IMR-90 (cell line): ENCODE results near the gene ERCC6. TPM values are rescaled to one million over a fixed set of nuclear protein-coding genes. Genes with fewer than 3 reads are reported as not detected.

Source experiments
- ATAC-seq: fragments of 200-7000 bp; cut with Tn5 transposase; 2 replicates; pipeline ENCODE4 v1.9.1; 2020; ENCODE audit warnings: low read depth, mild to moderate bottlenecking, moderate library complexity
- BruUV-seq: library from RNA; stranded (reverse); fragments of 400-500 nt; replicated peaks from 2 replicates; lab custom pipeline; 2021; lab: Mats Ljungman, UMichigan
- CTCF ChIA-PET: fragments of 300-600 bp; formaldehyde crosslinking; extraction: SDS; loops from one replicate; lab custom pipeline; 2021; ENCODE audit warnings: antibody characterized with exemption; lab: Yijun Ruan, JAX
- POLR2A ChIA-PET: fragments of 300-600 bp; sonication (Branson Sonifier 250); formaldehyde crosslinking; loops from one replicate; lab custom pipeline; 2022; ENCODE audit warnings: antibody characterized with exemption; ENCODE audit not compliant: unreplicated experiment; lab: Charles Lee
- DNase-seq: peaks from one replicate; pipeline ENCODE4 v3.0.0; 2013
- H2AFZ ChIP-seq: replicated peaks from 2 replicates; pipeline ENCODE3; 2013; ENCODE audit warnings: low read length, mild to moderate bottlenecking; ENCODE audit not compliant: poor library complexity
- H2AK5ac ChIP-seq: 2 replicates; pipeline ENCODE4 v1.6.1; 2013; ENCODE audit warnings: low read depth, low read length, inconsistent platforms
- H2AK9ac ChIP-seq: replicated peaks from 2 replicates; pipeline ENCODE3; 2013; ENCODE audit warnings: mild to moderate bottlenecking, low read depth, low read length, moderate library complexity; ENCODE audit not compliant: poor library complexity
- H2BK120ac ChIP-seq: 2 replicates; pipeline ENCODE4 v1.6.1; 2013; ENCODE audit warnings: low read depth, low read length, inconsistent platforms
- H2BK15ac ChIP-seq: 3 replicates; pipeline ENCODE4 v1.6.1; 2013; ENCODE audit warnings: low read depth, low read length, inconsistent platforms
- H2BK20ac ChIP-seq: 2 replicates; pipeline ENCODE4 v1.6.1; 2013; ENCODE audit warnings: low read depth, mild to moderate bottlenecking, inconsistent platforms, low read length, moderate library complexity
- H2BK5ac ChIP-seq: 2 replicates; pipeline ENCODE4 v1.6.1; 2013; ENCODE audit warnings: mild to moderate bottlenecking, low read depth, low read length, inconsistent platforms; ENCODE audit not compliant: poor library complexity, severe bottlenecking
- H3K14ac ChIP-seq: replicated peaks from 2 replicates; pipeline ENCODE4 v1.6.1; 2013; ENCODE audit warnings: low read depth, low read length, inconsistent platforms
- H3K18ac ChIP-seq: 2 replicates; pipeline ENCODE4 v1.6.1; 2013; ENCODE audit warnings: low read depth, low read length, control low read depth
- H3K23ac ChIP-seq: 2 replicates; pipeline ENCODE4 v1.6.1; 2013; ENCODE audit warnings: low read depth, low read length, inconsistent platforms
- H3K27ac ChIP-seq: 2 replicates; pipeline ENCODE4 v1.5.1; 2013; ENCODE audit warnings: mild to moderate bottlenecking, control low read depth, low read length; ENCODE audit not compliant: insufficient read depth
- H3K27me3 ChIP-seq: 2 replicates; pipeline ENCODE4 v1.6.1; 2013; ENCODE audit warnings: low read length; ENCODE audit not compliant: control insufficient read depth, insufficient read depth
- H3K36me3 ChIP-seq: 2 replicates; pipeline ENCODE4 v1.6.1; 2013; ENCODE audit warnings: low read length, mixed read lengths; ENCODE audit not compliant: control insufficient read depth, insufficient read depth
- H3K4ac ChIP-seq: 2 replicates; pipeline ENCODE4 v1.6.1; 2013; ENCODE audit warnings: low read depth, low read length, inconsistent platforms
- H3K4me1 ChIP-seq: 2 replicates; pipeline ENCODE4 v1.6.1; 2013; ENCODE audit warnings: low read length, mixed read lengths; ENCODE audit not compliant: control insufficient read depth, insufficient read depth
- H3K4me2 ChIP-seq: 2 replicates; pipeline ENCODE4 v1.6.1; 2013; ENCODE audit warnings: low read depth, mild to moderate bottlenecking, control low read depth, low read length, moderate library complexity
- H3K4me3 ChIP-seq: 2 replicates; pipeline ENCODE4 v1.5.1; 2013; ENCODE audit warnings: low read depth, mild to moderate bottlenecking, control low read depth, low read length, moderate library complexity; ENCODE audit not compliant: insufficient read depth
- H3K56ac ChIP-seq: 2 replicates; pipeline ENCODE4 v1.6.1; 2013; ENCODE audit warnings: low read length, inconsistent platforms; ENCODE audit not compliant: insufficient read depth; ENCODE audit errors: extremely low read depth
- H3K79me1 ChIP-seq, 2 experiments: 2 replicates each; pipeline ENCODE4 v1.6.1; 2013; ENCODE audit warnings: low read length in 2 of 2, inconsistent platforms in 1 of 2, low read depth in 1 of 2
- H3K9ac ChIP-seq: 2 replicates; pipeline ENCODE4 v1.6.1; 2013; ENCODE audit warnings: low read depth, low read length, control low read depth
- H3K9me1 ChIP-seq: 2 replicates; pipeline ENCODE4 v1.6.1; 2013; ENCODE audit warnings: low read length, inconsistent platforms; ENCODE audit not compliant: insufficient read depth
- H3K9me3 ChIP-seq: 2 replicates; pipeline ENCODE4 v1.6.1; 2013; ENCODE audit warnings: low read length; ENCODE audit not compliant: control insufficient read depth, insufficient read depth
- H4K20me1 ChIP-seq: 2 replicates; pipeline ENCODE4 v1.6.1; 2013; ENCODE audit warnings: low read length, inconsistent platforms; ENCODE audit not compliant: insufficient read depth
- H4K5ac ChIP-seq: 2 replicates; pipeline ENCODE4 v1.6.1; 2013; ENCODE audit warnings: mild to moderate bottlenecking, low read depth, low read length, control low read depth
- H4K8ac ChIP-seq, 2 experiments: 2 replicates each; pipeline ENCODE4 v1.6.1; 2013; ENCODE audit warnings: low read depth in 2 of 2, low read length in 2 of 2, control low read depth in 1 of 2, inconsistent platforms in 1 of 2
- H4K91ac ChIP-seq: 2 replicates; pipeline ENCODE4 v1.6.1; 2013; ENCODE audit warnings: low read depth, low read length, inconsistent platforms; ENCODE audit not compliant: insufficient read depth
- BHLHE40 ChIP-seq: fragments of 150-350 bp; IDR thresholded peaks from 2 replicates; pipeline ENCODE4 v1.6.1; 2016; ENCODE audit warnings: mild to moderate bottlenecking, low read depth, low read length
- CEBPB ChIP-seq: IDR thresholded peaks from 2 replicates; pipeline ENCODE4 v1.6.1; 2012; ENCODE audit warnings: low read depth, low read length, improper control_type of control experiment
- CHD1 ChIP-seq: IDR thresholded peaks from 2 replicates; pipeline ENCODE4 v1.6.1; 2012; ENCODE audit warnings: low read depth, low read length, improper control_type of control experiment
- FOS ChIP-seq: fragments of 150-350 bp; IDR thresholded peaks from 2 replicates; pipeline ENCODE4 v1.6.1; 2016; ENCODE audit warnings: low read depth, low read length
- NFE2L2 ChIP-seq: fragments of 150-350 bp; IDR thresholded peaks from 2 replicates; pipeline ENCODE4 v1.6.1; 2016; ENCODE audit warnings: low read depth, mild to moderate bottlenecking, low read length
- POLR2A ChIP-seq: IDR thresholded peaks from 2 replicates; pipeline ENCODE4 v1.6.1; 2012; ENCODE audit warnings: mild to moderate bottlenecking, low read depth, low read length
- RAD21 ChIP-seq: IDR thresholded peaks from 2 replicates; pipeline ENCODE4 v1.6.1; 2012; ENCODE audit warnings: low read length, improper control_type of control experiment
- RCOR1 ChIP-seq: IDR thresholded peaks from 2 replicates; pipeline ENCODE4 v1.6.1; 2012; ENCODE audit warnings: mild to moderate bottlenecking, low read length, improper control_type of control experiment; ENCODE audit not compliant: insufficient replicate concordance
- WGBS, 2 experiments: methylation state at CpG; one replicate each; pipeline versions ENCODE4 v1.1.5 to v1.1.7; 2013; ENCODE audit warnings: missing lambda C conversion rate in 2 of 2; ENCODE audit not compliant: insufficient read length in 1 of 2; ENCODE audit errors: extremely low coverage in 2 of 2; 5-methylcytosine and 5-hydroxymethylcytosine counted together
- dilution Hi-C: fragments of 300-500 bp; cut with HindIII; formaldehyde crosslinking; loops from one replicate; pipeline ENCODE4 v1.14.3; 2018; ENCODE audit warnings: low sequenced_read_pairs; ENCODE audit not compliant: unreplicated experiment
- in situ Hi-C: fragments of 300-500 bp; cut with MboI; formaldehyde crosslinking; loops from 3 replicates; pipeline ENCODE4 v1.14.3; 2019; ENCODE audit warnings: low sequenced_read_pairs, inconsistent platforms, mixed read lengths
- intact Hi-C: fragments of 100-400 bp; cut with micrococcal nuclease; formaldehyde crosslinking; loops from 2 replicates; pipeline ENCODE4 v1.10.0; 2022
- polyA plus RNA-seq, 3 experiments: library from polyadenylated mRNA; depleted of rRNA; stranded (reverse); fragments of >200 nt; gene quantifications; 2 replicates each; pipeline ENCODE4 v1.2.3, GENCODE V29; 2012; ENCODE audit warnings: low replicate concordance in 1 of 3
- total RNA-seq: library from RNA; depleted of rRNA; stranded (reverse); fragments of >200 nt; gene quantifications from 2 replicates; pipeline ENCODE4 v1.2.3, GENCODE V29; 2012
- TF ChIP-seq, protein P1 (sequence below): conservative IDR thresholded peaks from 2 replicates; pipeline ENCODE4 v1.5.1; 2012; ENCODE audit warnings: mild to moderate bottlenecking, low read depth, low read length, improper control_type of control experiment

ERCC6 gene
- total and polyA plus RNA-seq, 2 of the 4 experiments (the other 2 are of a cell fraction) = 7.3 to 14.9 TPM

DNA sequence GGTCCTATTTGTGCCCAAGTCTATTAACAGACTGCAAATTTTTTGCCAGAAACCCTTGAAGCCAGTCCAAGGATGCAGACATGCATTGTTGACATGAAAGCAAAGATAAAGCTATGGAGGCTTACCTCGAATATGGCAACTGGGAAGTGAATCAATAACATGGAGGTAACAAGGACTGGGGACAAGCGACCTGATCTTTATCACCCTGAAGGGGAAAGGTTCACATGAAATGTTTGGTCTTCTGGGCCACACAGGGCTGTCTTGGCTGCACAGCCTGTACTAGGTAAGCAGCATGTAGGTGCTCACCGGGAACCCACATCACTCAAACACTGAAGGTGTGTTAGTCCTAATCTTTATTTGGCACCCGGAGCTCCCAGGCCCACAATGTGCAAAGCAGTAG, 17.9 kb downstream of the ERCC6 start:
- Histone ChIP-seq H3K4me1 (no peaks in the 10 kb centered on the region), H2AK9ac (no peak overlapping the region), H2AK5ac (no peak overlapping the region), H4K91ac (no peak overlapping the region), H3K4me2 (no peak overlapping the region), H3K36me3 (peaks cover 14% of the 10 kb centered on the region), H3K4ac (no peak overlapping the region), H3K23ac (no peak overlapping the region), H3K56ac (no peak overlapping the region), H3K9ac (no peak overlapping the region), H2BK5ac (no peak overlapping the region), H3K9me1 (peaks cover 3% of the 10 kb centered on the region; the same call in 1 of the 2 replicates), H3K27ac (no peak overlapping the region), H2AFZ (no peak overlapping the region), H3K79me1 (no peaks in the 10 kb centered on the region; a peak in 2 of 4 replicates), H4K8ac (no peak overlapping the region), H3K14ac (no peak overlapping the region), H4K20me1 (no peaks in the 10 kb centered on the region), H3K18ac (no peak overlapping the region), H2BK15ac (no peak overlapping the region), H3K4me3 (no peak overlapping the region), H2BK20ac (no peak overlapping the region), H2BK120ac (no peak overlapping the region), H3K27me3 (no peaks in the 10 kb centered on the region), H3K9me3 (no peaks in the 10 kb centered on the region), H4K5ac (no peak overlapping the region)
- no TSS peak for BruUV-seq
- dilution Hi-C loops (no loop called here), in situ Hi-C loops (loop anchor here (25.0 kb wide), 1 partner anchor 959 kb away; no protein-coding TSS in a partner anchor), intact Hi-C loops (no loop called here)
- TF ChIP-seq NFE2L2 (no peak), POLR2A (no peak), CEBPB (no peak), FOS (no peak), RAD21 (no peak), RCOR1 (no peak), CHD1 (no peak), BHLHE40 (no peak)
- TF ChIP-seq, protein P1, sequence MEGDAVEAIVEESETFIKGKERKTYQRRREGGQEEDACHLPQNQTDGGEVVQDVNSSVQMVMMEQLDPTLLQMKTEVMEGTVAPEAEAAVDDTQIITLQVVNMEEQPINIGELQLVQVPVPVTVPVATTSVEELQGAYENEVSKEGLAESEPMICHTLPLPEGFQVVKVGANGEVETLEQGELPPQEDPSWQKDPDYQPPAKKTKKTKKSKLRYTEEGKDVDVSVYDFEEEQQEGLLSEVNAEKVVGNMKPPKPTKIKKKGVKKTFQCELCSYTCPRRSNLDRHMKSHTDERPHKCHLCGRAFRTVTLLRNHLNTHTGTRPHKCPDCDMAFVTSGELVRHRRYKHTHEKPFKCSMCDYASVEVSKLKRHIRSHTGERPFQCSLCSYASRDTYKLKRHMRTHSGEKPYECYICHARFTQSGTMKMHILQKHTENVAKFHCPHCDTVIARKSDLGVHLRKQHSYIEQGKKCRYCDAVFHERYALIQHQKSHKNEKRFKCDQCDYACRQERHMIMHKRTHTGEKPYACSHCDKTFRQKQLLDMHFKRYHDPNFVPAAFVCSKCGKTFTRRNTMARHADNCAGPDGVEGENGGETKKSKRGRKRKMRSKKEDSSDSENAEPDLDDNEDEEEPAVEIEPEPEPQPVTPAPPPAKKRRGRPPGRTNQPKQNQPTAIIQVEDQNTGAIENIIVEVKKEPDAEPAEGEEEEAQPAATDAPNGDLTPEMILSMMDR = no peak
- DNase-seq = no peak
- no peak for ATAC-seq
- POLR2A ChIA-PET = interaction anchor here (0.7 kb wide), 1 partner anchor 18 kb away, joined by 5 read pairs; no protein-coding TSS in a partner anchor
- no CpG with 5 or more reads among the region's 4 CpGs for WGBS, 2 experiments
- CTCF ChIA-PET = no interaction called here
